CD8-positive, alpha-beta memory T cell (primary cell): ENCODE results near the gene PLXNB2. TPM values are rescaled to one million over a fixed set of nuclear protein-coding genes. Genes with fewer than 3 reads are reported as not detected.

Source experiments
- CTCF ChIA-PET: fragments of 350-600 bp; sonication (Branson Sonifier 250); formaldehyde crosslinking; loops from one replicate; lab custom pipeline; 2021; ENCODE audit warnings: antibody characterized with exemption; lab: Charles Lee
- POLR2A ChIA-PET: fragments of 350-600 bp; sonication (Branson Sonifier 250); formaldehyde crosslinking; loops from one replicate; lab custom pipeline; 2021; ENCODE audit warnings: antibody characterized with exemption; lab: Charles Lee
- DNase-seq, 5 donors: peaks; one replicate each; pipeline versions ENCODE4 v3.0.0 to v3.0.0-alpha.2; 2020 to 2022; ENCODE audit warnings: mixed read lengths in 1 of 5
- H3K27ac ChIP-seq: one replicate; pipeline ENCODE4 v1.7.0; 2013; ENCODE audit warnings: low read depth, mild to moderate bottlenecking, low read length, moderate library complexity
- H3K27me3 ChIP-seq: 2 replicates; pipeline ENCODE4 v1.7.0; 2013; ENCODE audit warnings: low read length, mild to moderate bottlenecking; ENCODE audit not compliant: insufficient read depth, poor library complexity, severe bottlenecking
- H3K36me3 ChIP-seq: 2 replicates; pipeline ENCODE4 v1.7.0; 2013; ENCODE audit warnings: mild to moderate bottlenecking, low read length, moderate library complexity; ENCODE audit not compliant: insufficient read depth
- H3K4me1 ChIP-seq: 2 replicates; pipeline ENCODE4 v1.7.0; 2013; ENCODE audit warnings: mild to moderate bottlenecking, low read length, moderate library complexity; ENCODE audit not compliant: insufficient read depth
- H3K4me3 ChIP-seq: 2 replicates; pipeline ENCODE4 v1.7.0; 2013; ENCODE audit warnings: mild to moderate bottlenecking, low read length
- H3K9me3 ChIP-seq: 2 replicates; pipeline ENCODE4 v1.7.0; 2013; ENCODE audit warnings: mild to moderate bottlenecking, low read length
- H3K27ac Mint-ChIP-seq, 8 donors: one replicate each; pipeline ENCODE4 v1.8.0; 2020 to 2021; ENCODE audit warnings: mixed read lengths in 8 of 8, mild to moderate bottlenecking in 6 of 8, inconsistent platforms in 3 of 8, moderate library complexity in 3 of 8
- H3K27me3 Mint-ChIP-seq, 2 donors: one replicate each; pipeline ENCODE4 v1.8.0; 2020 to 2021; ENCODE audit warnings: mixed read lengths in 2 of 2, mild to moderate bottlenecking in 1 of 2, moderate library complexity in 1 of 2
- H3K36me3 Mint-ChIP-seq, 3 donors: one replicate each; pipeline ENCODE4 v1.8.0; 2020 to 2021; ENCODE audit warnings: mixed read lengths in 3 of 3, inconsistent platforms in 1 of 3, mild to moderate bottlenecking in 1 of 3
- H3K4me1 Mint-ChIP-seq, 3 donors: one replicate each; pipeline ENCODE4 v1.8.0; 2020 to 2021; ENCODE audit warnings: mixed read lengths in 3 of 3, inconsistent platforms in 1 of 3, mild to moderate bottlenecking in 1 of 3
- H3K4me3 Mint-ChIP-seq, 7 donors: one replicate each; pipeline ENCODE4 v1.8.0; 2020 to 2021; ENCODE audit warnings: mixed read lengths in 7 of 7, mild to moderate bottlenecking in 6 of 7, moderate library complexity in 4 of 7, inconsistent platforms in 2 of 7
- H3K9me3 Mint-ChIP-seq, 5 donors: one replicate each; pipeline ENCODE4 v1.8.0; 2020 to 2022; ENCODE audit warnings: mixed read lengths in 5 of 5, mild to moderate bottlenecking in 3 of 5, moderate library complexity in 2 of 5, inconsistent platforms in 1 of 5
- polyA plus RNA-seq: library from polyadenylated mRNA; unstranded; fragments of 300-500 nt; fragmentation: Illumina TruSeq; gene quantifications from one replicate; pipeline ENCODE4 v1.2.3, GENCODE V29; 2021
- total RNA-seq, 2 experiments: library from RNA; stranded (reverse); gene quantifications; one replicate each; pipeline ENCODE4 v1.2.3, GENCODE V29; 2021

PLXNB2 gene
- total and polyA plus RNA-seq, 3 experiments from 2014 or later, result 0.17 to 14.4 (median 13.4) TPM

DNA sequence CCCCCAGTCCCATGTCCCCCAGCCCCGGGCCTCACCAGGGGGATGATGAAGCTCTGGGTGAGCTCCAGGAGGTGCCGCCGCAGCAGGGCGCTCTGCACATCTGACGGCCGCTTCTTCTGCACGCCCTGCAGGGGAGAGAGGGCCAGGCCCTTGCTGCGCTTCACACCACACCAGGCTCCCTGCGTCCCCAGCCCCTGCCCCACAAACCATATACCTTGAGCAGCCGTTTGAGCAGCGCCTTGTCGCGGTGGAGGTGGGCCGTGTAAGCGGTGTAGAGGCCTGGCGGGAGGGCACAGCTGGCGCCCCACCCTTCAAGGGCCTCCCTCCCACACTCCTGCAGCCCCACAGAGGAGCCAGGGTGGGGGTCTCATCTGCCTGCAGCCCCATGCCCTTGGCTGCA is 6.2 kb upstream of the PLXNB2 start:
- Mint-ChIP-seq H3K9me3 (no peaks in the 10 kb centered on the region), H3K4me1 (peaks cover 12 to 24% (median 13%) of the 10 kb centered on the region in 3 donors), H3K36me3 (no peaks in the 10 kb centered on the region), H3K4me3 (peak overlapping the region in 6 of 7 donors; percentile 30 to 90 (median 80)), H3K27me3 (no peaks in the 10 kb centered on the region), H3K27ac (peak overlapping the region in 4 of 8 donors; percentile 23 to 97 (median 71))
- ChIA-PET CTCF (interaction anchor here (1.6 to 4.2 kb wide), 2 partner anchors 28 to 40 kb away, joined by 3 to 14 read pairs; no protein-coding TSS in a partner anchor), POLR2A (interaction anchor here (0.6 kb wide), 1 partner anchor 479 kb away, joined by 4 read pairs; no protein-coding TSS in a partner anchor)
- Histone ChIP-seq H3K4me3 (peak overlapping the region; percentile 48), H3K27ac (peak overlapping the region; percentile 45), H3K27me3 (no peaks in the 10 kb centered on the region), H3K4me1 (peaks cover 17% of the 10 kb centered on the region), H3K9me3 (no peaks in the 10 kb centered on the region), H3K36me3 (no peaks in the 10 kb centered on the region)
- peak in 1 of 5 donors; percentile 43 for DNase-seq

DNA sequence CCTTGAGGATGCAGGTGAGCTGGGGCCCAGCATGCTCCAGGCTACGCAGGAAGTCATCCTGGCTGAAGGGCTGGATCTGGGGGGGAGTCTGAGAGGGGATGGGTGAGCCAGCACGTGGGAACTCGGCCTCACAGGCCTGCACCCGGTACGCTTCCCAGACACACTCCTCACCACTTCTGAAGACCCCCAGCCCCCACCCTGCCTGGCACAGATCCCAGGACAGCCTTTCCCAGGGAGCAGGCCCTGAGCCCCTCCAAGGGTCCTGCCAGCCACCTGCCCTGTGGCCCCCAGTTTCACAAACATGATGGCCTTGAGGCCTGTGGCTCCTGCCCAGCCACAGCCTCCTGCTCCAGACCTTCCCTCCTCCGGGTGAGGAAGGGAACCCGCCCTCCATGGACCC is 5.6 kb upstream of the PLXNB2 start:
- POLR2A ChIA-PET, result interaction anchor here (0.6 kb wide), 1 partner anchor 478 kb away, joined by 4 read pairs; no protein-coding TSS in a partner anchor
- H3K27ac ChIP-seq, result no peak overlapping the region
- H3K27ac Mint-ChIP-seq, result no peak overlapping the region
- no peaks in the 10 kb centered on the region for H3K9me3 Mint-ChIP-seq
- no peaks in the 10 kb centered on the region for H3K27me3 ChIP-seq
- H3K36me3 ChIP-seq, result no peaks in the 10 kb centered on the region
- no peak for DNase-seq
- H3K27me3 Mint-ChIP-seq, result peaks cover 0 to 2% of the 10 kb centered on the region in 2 donors
- H3K36me3 Mint-ChIP-seq, result no peaks in the 10 kb centered on the region
- no peaks in the 10 kb centered on the region for H3K9me3 ChIP-seq
- H3K4me1 Mint-ChIP-seq, result peaks cover 12 to 25% (median 13%) of the 10 kb centered on the region in 3 donors
- no peak overlapping the region for H3K4me3 Mint-ChIP-seq
- peaks cover 17% of the 10 kb centered on the region for H3K4me1 ChIP-seq
- no peak overlapping the region for H3K4me3 ChIP-seq
- CTCF ChIA-PET, result no interaction called here

DNA sequence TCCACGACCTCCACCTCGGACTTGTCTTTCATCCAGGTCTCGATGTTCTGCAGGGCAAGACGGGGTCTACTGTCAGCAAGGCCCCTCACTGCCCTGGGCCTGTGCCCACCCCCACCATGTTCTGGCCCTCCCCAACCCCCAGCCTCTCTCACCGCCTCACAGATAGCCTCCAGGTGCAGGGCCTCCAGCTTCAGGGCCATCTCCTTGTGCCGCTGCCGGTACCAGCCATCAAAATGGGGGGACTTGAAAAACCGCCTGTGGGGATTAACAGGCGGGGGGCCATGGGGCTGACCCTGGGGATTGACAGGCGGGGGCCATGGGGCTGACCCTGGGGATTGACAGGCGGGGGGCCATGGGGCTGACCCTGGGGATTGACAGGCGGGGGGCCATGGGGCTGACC is 4.9 kb upstream of the PLXNB2 start:
- Mint-ChIP-seq H3K9me3 (no peaks in the 10 kb centered on the region), H3K27ac (no peak overlapping the region), H3K4me1 (peaks cover 12 to 25% (median 13%) of the 10 kb centered on the region in 3 donors), H3K27me3 (peaks cover 0 to 2% of the 10 kb centered on the region in 2 donors), H3K4me3 (peak overlapping the region in 1 of 7 donors; percentile 36), H3K36me3 (no peaks in the 10 kb centered on the region)
- DNase-seq, result no peak
- ChIA-PET POLR2A (no interaction called here), CTCF (no interaction called here)
- Histone ChIP-seq H3K36me3 (no peaks in the 10 kb centered on the region), H3K4me3 (no peak overlapping the region), H3K27ac (no peak overlapping the region), H3K9me3 (no peaks in the 10 kb centered on the region), H3K27me3 (no peaks in the 10 kb centered on the region), H3K4me1 (peaks cover 17% of the 10 kb centered on the region)

DNA sequence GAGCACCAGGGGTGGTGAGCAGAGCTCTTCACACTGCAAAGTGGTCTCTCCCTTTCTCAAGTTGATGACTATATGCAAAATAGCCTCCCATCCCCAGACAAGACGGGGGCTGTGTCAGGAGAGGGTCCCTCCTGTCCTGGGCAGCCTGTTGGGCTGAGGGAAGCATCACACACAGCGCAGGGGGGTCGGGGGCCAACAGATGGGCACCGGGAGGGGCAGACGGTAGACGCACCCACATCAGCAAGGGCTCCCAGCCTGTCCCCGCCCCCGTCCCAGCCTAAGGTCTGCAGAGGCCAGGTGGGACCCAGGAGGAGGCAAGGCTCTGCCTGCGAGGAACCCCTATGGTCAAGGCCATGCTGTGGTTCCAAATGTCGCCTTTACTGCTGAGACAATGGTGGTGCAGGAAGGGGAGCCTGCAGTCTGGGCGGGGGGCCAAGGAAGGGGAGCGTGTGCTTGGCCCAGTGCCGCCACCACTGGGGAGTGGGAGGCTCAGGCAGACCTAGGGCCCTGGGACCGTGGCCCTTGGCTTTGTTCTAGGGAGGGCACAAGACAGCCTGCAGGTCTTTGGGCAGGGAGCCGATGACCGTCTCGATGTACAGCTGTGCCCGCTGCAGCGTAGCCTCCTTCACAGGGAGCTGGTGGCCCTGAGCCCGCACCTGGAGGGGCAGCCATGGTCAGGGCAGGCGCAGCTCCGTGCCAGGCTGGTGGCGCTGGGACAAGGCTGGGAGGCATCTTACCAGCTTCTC is 4.3 kb upstream of the PLXNB2 start:
- no peak for DNase-seq
- H3K4me3 Mint-ChIP-seq, result no peak overlapping the region
- no peaks in the 10 kb centered on the region for H3K9me3 Mint-ChIP-seq
- H3K27me3 ChIP-seq, result no peaks in the 10 kb centered on the region
- no peak overlapping the region for H3K27ac ChIP-seq
- CTCF ChIA-PET, result no interaction called here
- H3K9me3 ChIP-seq, result no peaks in the 10 kb centered on the region
- POLR2A ChIA-PET, result no interaction called here
- H3K4me3 ChIP-seq, result no peak overlapping the region
- no peak overlapping the region for H3K27ac Mint-ChIP-seq
- no peaks in the 10 kb centered on the region for H3K36me3 ChIP-seq
- peaks cover 17% of the 10 kb centered on the region for H3K4me1 ChIP-seq
- H3K27me3 Mint-ChIP-seq, result peaks cover 0 to 2% of the 10 kb centered on the region in 2 donors
- H3K36me3 Mint-ChIP-seq, result no peaks in the 10 kb centered on the region
- H3K4me1 Mint-ChIP-seq, result peaks cover 12 to 25% (median 13%) of the 10 kb centered on the region in 3 donors

DNA sequence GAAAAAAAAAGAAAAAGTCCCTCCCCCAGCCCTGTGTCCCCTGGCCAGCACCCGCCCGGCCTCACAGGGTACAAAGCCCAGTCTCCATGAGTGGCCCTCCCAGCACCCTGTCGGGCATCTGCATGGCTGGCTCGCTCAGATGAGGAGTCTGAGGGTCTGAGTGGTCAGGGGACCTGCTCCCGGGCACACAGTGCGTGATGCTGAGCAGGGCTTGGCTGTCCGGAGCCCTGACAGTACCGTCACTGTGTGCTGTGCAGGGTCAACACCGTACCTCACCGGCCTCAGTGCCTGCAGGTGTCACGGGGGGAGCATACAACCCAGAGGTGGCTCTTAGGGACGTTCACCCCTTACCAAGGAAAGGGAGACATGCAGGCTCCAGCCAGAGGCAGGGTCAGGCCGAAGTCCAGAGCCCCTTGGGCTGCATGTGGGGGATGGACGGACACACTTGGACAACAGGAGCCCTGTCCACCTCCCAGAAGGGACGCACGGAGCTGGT is 3.6 kb upstream of the PLXNB2 start:
- no peaks in the 10 kb centered on the region for H3K9me3 ChIP-seq
- ChIA-PET CTCF (no interaction called here), POLR2A (no interaction called here)
- Mint-ChIP-seq H3K4me1 (peaks cover 12 to 29% (median 13%) of the 10 kb centered on the region in 3 donors), H3K27ac (no peak overlapping the region), H3K36me3 (no peaks in the 10 kb centered on the region), H3K4me3 (no peak overlapping the region), H3K9me3 (no peaks in the 10 kb centered on the region), H3K27me3 (peaks cover 4% of the 10 kb centered on the region in 2 donors)
- peaks cover 2% of the 10 kb centered on the region for H3K27me3 ChIP-seq
- no peak overlapping the region for H3K4me3 ChIP-seq
- H3K36me3 ChIP-seq, result no peaks in the 10 kb centered on the region
- H3K4me1 ChIP-seq, result peaks cover 17% of the 10 kb centered on the region
- DNase-seq, result no peak
- no peak overlapping the region for H3K27ac ChIP-seq

DNA sequence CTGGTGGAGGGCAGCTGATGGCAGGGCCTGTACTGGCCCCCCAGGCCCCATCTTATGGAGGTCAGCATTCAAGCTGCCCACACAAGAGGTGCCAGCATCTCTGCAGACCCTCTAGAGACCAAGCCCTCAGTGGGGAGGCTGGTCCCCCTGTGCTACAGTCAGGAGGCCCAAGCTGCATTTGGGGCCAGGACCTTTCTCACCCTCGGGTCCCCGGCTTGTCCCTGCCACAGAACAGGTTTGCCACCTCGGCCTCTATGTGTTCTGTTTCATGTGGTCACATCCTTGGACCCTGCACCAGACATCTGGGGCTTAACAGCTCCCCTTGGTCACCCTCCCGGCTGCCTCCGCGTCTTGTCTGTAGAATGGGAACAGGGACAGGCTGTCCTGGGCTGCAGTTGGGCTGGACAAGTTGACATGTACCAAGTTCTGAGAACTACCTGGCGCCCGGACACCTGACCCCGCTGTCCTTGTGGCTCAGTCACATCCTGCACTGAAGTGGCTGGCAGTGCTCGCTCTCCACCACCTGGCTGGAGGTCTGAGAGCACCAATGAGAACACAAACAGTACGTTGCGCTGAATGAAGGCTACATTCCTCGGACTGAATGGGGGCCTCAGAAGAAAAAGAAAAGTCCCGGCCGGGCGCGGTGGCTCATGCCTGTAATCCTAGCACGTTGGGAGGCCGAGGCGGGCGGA is 2.7 kb upstream of the PLXNB2 start:
- ChIA-PET CTCF (no interaction called here), POLR2A (no interaction called here)
- Histone ChIP-seq H3K9me3 (no peaks in the 10 kb centered on the region), H3K4me1 (peaks cover 15% of the 10 kb centered on the region), H3K27ac (no peak overlapping the region), H3K36me3 (no peaks in the 10 kb centered on the region), H3K4me3 (no peak overlapping the region), H3K27me3 (peaks cover 4% of the 10 kb centered on the region)
- H3K4me3 Mint-ChIP-seq, result peak overlapping the region in 1 of 7 donors; percentile 27
- no peak overlapping the region for H3K27ac Mint-ChIP-seq
- no peak for DNase-seq
- no peaks in the 10 kb centered on the region for H3K36me3 Mint-ChIP-seq
- H3K4me1 Mint-ChIP-seq, result peaks cover 8 to 27% (median 10%) of the 10 kb centered on the region in 3 donors
- H3K9me3 Mint-ChIP-seq, result no peaks in the 10 kb centered on the region
- H3K27me3 Mint-ChIP-seq, result peaks cover 7% of the 10 kb centered on the region in 2 donors

DNA sequence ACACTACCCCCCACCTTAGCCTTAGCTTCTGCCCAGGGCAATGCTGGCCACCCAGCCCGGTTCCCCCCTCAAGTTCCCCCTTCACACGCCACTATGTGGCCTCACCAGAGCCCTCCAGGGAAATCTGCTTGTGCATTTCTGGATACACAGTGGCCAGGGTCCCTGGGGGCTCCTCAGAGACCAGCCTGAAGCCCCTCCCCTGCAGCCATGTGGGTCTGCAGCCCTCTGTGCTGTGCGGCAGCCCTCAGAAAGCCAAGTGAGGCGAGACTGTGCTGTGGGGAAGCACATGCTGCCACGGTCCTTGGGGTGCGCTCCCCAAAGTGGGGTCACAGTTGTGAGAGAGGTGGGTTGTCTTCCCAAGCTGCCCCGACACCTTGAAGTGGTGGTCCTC is 2.1 kb upstream of the PLXNB2 start:
- POLR2A ChIA-PET, result no interaction called here

More for the DNA sequence above, 2.1 kb upstream of the PLXNB2 start:
- Mint-ChIP-seq H3K4me1 (peaks cover 6 to 21% (median 8%) of the 10 kb centered on the region in 3 donors), H3K9me3 (no peaks in the 10 kb centered on the region), H3K27me3 (peaks cover 7% of the 10 kb centered on the region in 2 donors), H3K36me3 (no peaks in the 10 kb centered on the region), H3K27ac (peak overlapping the region in 1 of 8 donors; percentile 12), H3K4me3 (no peak overlapping the region)
- no peaks in the 10 kb centered on the region for H3K36me3 ChIP-seq
- DNase-seq, result no peak
- CTCF ChIA-PET, result no interaction called here
- no peak overlapping the region for H3K4me3 ChIP-seq
- H3K9me3 ChIP-seq, result no peaks in the 10 kb centered on the region
- peaks cover 4% of the 10 kb centered on the region for H3K27me3 ChIP-seq
- H3K27ac ChIP-seq, result no peak overlapping the region
- H3K4me1 ChIP-seq, result peaks cover 9% of the 10 kb centered on the region
